ENCODE data around the gene CMTM4.
"Not testable (repeated sequence)": the region's sequence is repeated elsewhere in the genome, so short reads cannot be mapped to it uniquely, and the experiment has no call there.

Gene CMTM4

GRCh38 chr16:66572356-66572755 is 124.2 kb downstream of the CMTM4 start:
- no peak for TF ChIP-seq CTCF (IDR thresholded peaks at IDR 0.05; ENCODE audit: low read depth, low read length)
- in situ Hi-C loops (cut with HindIII; ENCODE audit: low sequenced_read_pairs), result no loop called here
- H3K4me3 ChIP-seq (ENCODE audit: low read depth, low read length), result no peak overlapping the region
- no peak for DNase-seq (ENCODE audit: low read depth, low spot score)

GRCh38 chr16:66569827-66570405 is 126.6 kb downstream of the CMTM4 start:
- in situ Hi-C loops (cut with HindIII; ENCODE audit: low sequenced_read_pairs), result no loop called here
- peak; percentile 62 for DNase-seq (ENCODE audit: low read depth, low spot score)

GRCh38 chr16:66569131-66569530 is 127.4 kb downstream of the CMTM4 start:
- H3K4me3 ChIP-seq (ENCODE audit: low read depth, low read length), result no peak overlapping the region
- TF ChIP-seq CTCF (IDR thresholded peaks at IDR 0.05; ENCODE audit: low read depth, low read length), result no peak
- DNase-seq (ENCODE audit: low read depth, low spot score), result peak; percentile 72
- in situ Hi-C loops (cut with HindIII; ENCODE audit: low sequenced_read_pairs), result no loop called here

More at GRCh38 chr16:66569827-66570405, 126.6 kb downstream of the CMTM4 start:
- no peak for TF ChIP-seq CTCF (IDR thresholded peaks at IDR 0.05; ENCODE audit: low read depth, low read length)
- no peak overlapping the region for H3K4me3 ChIP-seq (ENCODE audit: low read depth, low read length)

GRCh38 chr16:66568355-66568754 is 128.2 kb downstream of the CMTM4 start:
- TF ChIP-seq CTCF (IDR thresholded peaks at IDR 0.05; ENCODE audit: low read depth, low read length), result no peak
- H3K4me3 ChIP-seq (ENCODE audit: low read depth, low read length), result no peak overlapping the region
- no peak for DNase-seq (ENCODE audit: low read depth, low spot score)
- in situ Hi-C loops (cut with HindIII; ENCODE audit: low sequenced_read_pairs), result no loop called here

GRCh38 chr16:66567270-66567669 is 129.3 kb downstream of the CMTM4 start:
- DNase-seq (ENCODE audit: low read depth, low spot score); H3K4me3 ChIP-seq (ENCODE audit: low read depth, low read length); in situ Hi-C loops (cut with HindIII; ENCODE audit: low sequenced_read_pairs): not testable (repeated sequence)

GRCh38 chr16:66566051-66566901 is 130.3 kb downstream of the CMTM4 start, which contains the start of gene CMTM1:
CMTM1 (plus strand) TSS chr16:66566439; CDS start chr16:66566514, 75 bp downstream.
- in situ Hi-C loops (cut with HindIII; ENCODE audit: low sequenced_read_pairs), result no loop called here
- H3K4me3 ChIP-seq (ENCODE audit: low read depth, low read length), result no peak within 1 kb of the TSS
- no peak for DNase-seq (ENCODE audit: low read depth, low spot score)
- no peak for TF ChIP-seq CTCF (IDR thresholded peaks at IDR 0.05; ENCODE audit: low read depth, low read length)
